SU-DHL-6 (cell line): ENCODE measurements around the gene MDC1.
A peak's percentile ranks its signal among the peaks of the same experiment; 100 is the strongest.
"Not testable (repeated sequence)": the region's sequence is repeated elsewhere in the genome, so short reads cannot be mapped to it uniquely, and the experiment has no call there.

Experiments used
- H2AFZ ChIP-seq: fragments of 200-600 bp; sonication (generic); 2 replicates; pipeline ENCODE4 v1.6.1; 2014; ENCODE audit warnings: low read depth, mild to moderate bottlenecking, moderate library complexity, mixed read lengths, antibody characterized with exemption, low read length; ENCODE audit not compliant: severe bottlenecking
- H3F3A ChIP-seq: fragments of 200-600 bp; shearing (Covaris generic); 2 replicates; pipeline ENCODE4 v1.6.0; 2016; ENCODE audit warnings: antibody characterized with exemption, mild to moderate bottlenecking; ENCODE audit not compliant: insufficient read depth
- H3K27ac ChIP-seq: fragments of 200-600 bp; sonication (generic); 2 replicates; pipeline ENCODE4 v1.5.1; 2016; ENCODE audit warnings: low read depth, mild to moderate bottlenecking, low read length, moderate library complexity, mixed read lengths
- H3K27me3 ChIP-seq: fragments of 200-600 bp; sonication (generic), shearing (Covaris generic); 2 replicates; pipeline ENCODE4 v1.6.0; 2014; ENCODE audit warnings: mild to moderate bottlenecking, low read length
- H3K36me3 ChIP-seq: fragments of 200-600 bp; sonication (generic); 2 replicates; pipeline ENCODE4 v1.6.1; 2014; ENCODE audit warnings: mild to moderate bottlenecking, low read length, mixed read lengths
- H3K4me2 ChIP-seq: fragments of 300-600, 200-600 bp; shearing (Covaris generic), sonication (generic); 2 replicates; pipeline ENCODE4 v1.6.0; 2014; ENCODE audit warnings: low read length, low read depth, mild to moderate bottlenecking; ENCODE audit not compliant: poor library complexity, severe bottlenecking
- H3K4me3 ChIP-seq: fragments of 200-600 bp; sonication (generic); 2 replicates; pipeline ENCODE4 v1.5.1; 2014; ENCODE audit warnings: antibody characterized with exemption, low read length, mild to moderate bottlenecking, mixed read lengths; ENCODE audit not compliant: insufficient read depth, poor library complexity, severe bottlenecking
- H3K79me2 ChIP-seq: fragments of 200-600 bp; sonication (generic); 2 replicates; pipeline ENCODE4 v1.6.1; 2014; ENCODE audit warnings: mild to moderate bottlenecking, low read length, moderate library complexity; ENCODE audit not compliant: insufficient read depth
- H3K9ac ChIP-seq: fragments of 200-600 bp; sonication (generic); 2 replicates; pipeline ENCODE4 v1.7.0; 2014; ENCODE audit warnings: mild to moderate bottlenecking, low read length
- H3K9me2 ChIP-seq: fragments of 200-600 bp; sonication (generic); replicated peaks from 2 replicates; pipeline ENCODE4 v1.6.1; 2014; ENCODE audit warnings: low read length; ENCODE audit not compliant: insufficient read depth
- H3K9me3 ChIP-seq: fragments of 200-600 bp; sonication (generic); 2 replicates; pipeline ENCODE4 v1.6.1; 2014; ENCODE audit warnings: low read length, mixed read lengths; ENCODE audit not compliant: insufficient read depth
- H4K20me1 ChIP-seq: fragments of 200-600 bp; sonication (generic); 2 replicates; pipeline ENCODE4 v1.6.1; 2014; ENCODE audit warnings: low read depth, mild to moderate bottlenecking, antibody characterized with exemption, low read length, moderate library complexity, mixed read lengths
- CTCF ChIP-seq: fragments of 200-600 bp; sonication (generic); IDR thresholded peaks from one replicate; pipeline ENCODE4 v1.5.1; 2017; ENCODE audit warnings: antibody characterized with exemption, mild to moderate bottlenecking, low read length, moderate library complexity; ENCODE audit not compliant: insufficient read depth, poor library complexity, severe bottlenecking
- EZH2phosphoT487 ChIP-seq: fragments of 200-600 bp; sonication (generic), shearing (Covaris generic); conservative IDR thresholded peaks from 2 replicates; pipeline ENCODE4 v1.6.1; 2018; ENCODE audit warnings: mild to moderate bottlenecking, antibody characterized with exemption, low read length, moderate library complexity, mixed read lengths

Gene MDC1

GRCh38 chr6:30717129-30717844 lies at the start of gene MDC1:
Gene MDC1, minus strand, starts transcription at chr6:30717281. Its CDS starts 2,106 bp downstream, at chr6:30715175.
- H3K4me2 ChIP-seq = peak within 1 kb of the TSS; percentile 81
- H3K9me2 ChIP-seq = no peaks in the 10 kb centered on the region
- H3K4me3 ChIP-seq = peak within 1 kb of the TSS; percentile 66
- peak within 1 kb of the TSS; percentile 62 for H3K9ac ChIP-seq
- H4K20me1 ChIP-seq = peaks cover 4% of the 10 kb centered on the region; the same call in 1 of the 2 replicates
- no peak for TF ChIP-seq CTCF
- no peaks in the 10 kb centered on the region for H3K27me3 ChIP-seq
- H3F3A ChIP-seq = peaks cover 61% of the 10 kb centered on the region
- no peaks in the 10 kb centered on the region for H3K9me3 ChIP-seq
- peak within 1 kb of the TSS; percentile 85 for H3K27ac ChIP-seq
- peak within 1 kb of the TSS; percentile 3 for H2AFZ ChIP-seq
- peaks cover 30% of the 10 kb centered on the region for H3K79me2 ChIP-seq
- H3K36me3 ChIP-seq = peaks cover 18% of the 10 kb centered on the region

- H3K27ac ChIP-seq = no peak overlapping the region
- H3K36me3 ChIP-seq = no peaks in the 10 kb centered on the region
- H3K27me3 ChIP-seq = no peaks in the 10 kb centered on the region
- H3K79me2 ChIP-seq = no peaks in the 10 kb centered on the region
- H2AFZ ChIP-seq = no peak overlapping the region
- no peak overlapping the region for H3K4me3 ChIP-seq
- H3F3A ChIP-seq = no peaks in the 10 kb centered on the region
- H3K9ac ChIP-seq = no peak overlapping the region
- no peaks in the 10 kb centered on the region for H3K9me3 ChIP-seq
- H3K4me2 ChIP-seq = no peak overlapping the region
- no peaks in the 10 kb centered on the region for H4K20me1 ChIP-seq
- no peaks in the 10 kb centered on the region for H3K9me2 ChIP-seq
- TF ChIP-seq CTCF = no peak
- no peak for TF ChIP-seq EZH2phosphoT487
These were observed 49.5 kb upstream of the MDC1 start for GRCh38 chr6:30766461-30767157.

GRCh38 chr6:30765495-30765894 lies 48.4 kb upstream of the MDC1 start:
- not testable (repeated sequence) for H3K4me3 ChIP-seq, H2AFZ ChIP-seq, H3K27ac ChIP-seq, H3K4me2 ChIP-seq, H3K36me3 ChIP-seq, H3F3A ChIP-seq, H3K9ac ChIP-seq, H3K9me3 ChIP-seq, H3K9me2 ChIP-seq, H4K20me1 ChIP-seq, H3K79me2 ChIP-seq, H3K27me3 ChIP-seq

- not testable (repeated sequence) for H4K20me1 ChIP-seq, H3K9me3 ChIP-seq, H3K36me3 ChIP-seq, H3K9ac ChIP-seq, H3K9me2 ChIP-seq, H2AFZ ChIP-seq, H3K79me2 ChIP-seq, H3K4me2 ChIP-seq, H3F3A ChIP-seq, H3K27ac ChIP-seq, H3K4me3 ChIP-seq, H3K27me3 ChIP-seq
These were observed 47.5 kb upstream of the MDC1 start for GRCh38 chr6:30764490-30765043.
